HTR-8/SVneo (cell line): ENCODE results near the gene IQSEC3.

ENCODE experiments used
- DNase-seq: peaks from one replicate; pipeline ENCODE4 v3.0.0; 2011; ENCODE audit warnings: low spot score, mixed read lengths; ENCODE audit not compliant: insufficient read length
- FAIRE-seq: peaks from 2 replicates; lab custom pipeline; 2011; peaks lifted over from hg19 to GRCh38; lab: Jason Lieb, UNC

The IQSEC3 gene

GRCh38 chr12:224330-224729 is 157.8 kb downstream of the IQSEC3 start:
- no peak for FAIRE-seq
- no peak for DNase-seq

DNA sequence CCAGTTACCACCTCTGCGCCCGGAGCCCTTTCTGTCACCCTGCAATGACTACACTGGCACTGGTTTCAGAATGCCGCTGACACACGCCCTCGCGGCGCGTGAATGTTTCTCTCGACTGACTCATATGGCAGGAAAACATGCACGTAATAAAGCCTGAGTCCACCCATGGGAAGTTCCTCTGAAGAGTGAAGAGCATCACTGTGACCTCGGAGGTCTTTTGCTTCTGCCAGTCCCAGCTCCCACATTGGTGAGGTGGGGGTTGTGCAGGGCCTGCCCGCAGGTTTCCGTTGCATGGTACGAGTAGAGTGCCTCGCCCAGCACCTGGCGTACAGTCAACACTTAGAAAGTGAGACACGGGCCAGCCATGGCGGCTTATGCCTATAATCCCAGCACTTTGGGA is 158.4 kb downstream of the IQSEC3 start:
- FAIRE-seq, result no peak
- DNase-seq, result no peak

GRCh38 chr12:226401-226800 is 159.8 kb downstream of the IQSEC3 start:
- DNase-seq (no peak), FAIRE-seq (no peak)

DNA sequence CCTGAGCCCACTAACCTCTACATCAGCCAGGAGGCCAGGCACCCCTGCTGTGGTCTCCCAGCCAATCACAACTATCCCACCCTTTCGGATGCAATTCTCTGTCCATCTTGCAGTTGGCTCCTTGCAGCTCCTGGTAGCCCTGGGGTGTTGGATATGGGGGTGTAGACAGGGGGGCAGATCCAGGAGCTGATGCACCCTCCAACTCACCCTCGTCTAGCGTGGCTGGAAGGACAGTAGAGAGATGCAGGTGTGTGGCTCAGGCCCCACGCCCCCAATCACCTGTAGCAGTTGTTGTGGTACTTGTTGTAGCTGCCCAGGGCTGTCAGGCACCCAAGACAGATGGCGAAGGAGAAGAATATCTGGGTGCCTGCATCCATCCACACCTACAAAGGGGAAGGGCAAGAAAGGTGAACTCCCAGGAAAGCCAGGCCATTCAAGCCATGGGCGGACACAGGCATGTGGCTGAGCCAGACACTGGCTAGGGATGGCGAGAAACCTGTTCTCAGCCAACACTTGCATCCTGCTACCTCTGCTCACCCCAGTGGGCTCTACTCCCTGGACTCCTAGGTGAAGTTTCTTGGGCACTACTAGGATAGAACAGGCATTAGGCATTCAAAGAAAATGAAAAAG is 160.8 kb downstream of the IQSEC3 start:
- FAIRE-seq, result no peak
- no peak for DNase-seq
